ENCODE results near the gene AGAP5.

AGAP5 gene

DNA sequence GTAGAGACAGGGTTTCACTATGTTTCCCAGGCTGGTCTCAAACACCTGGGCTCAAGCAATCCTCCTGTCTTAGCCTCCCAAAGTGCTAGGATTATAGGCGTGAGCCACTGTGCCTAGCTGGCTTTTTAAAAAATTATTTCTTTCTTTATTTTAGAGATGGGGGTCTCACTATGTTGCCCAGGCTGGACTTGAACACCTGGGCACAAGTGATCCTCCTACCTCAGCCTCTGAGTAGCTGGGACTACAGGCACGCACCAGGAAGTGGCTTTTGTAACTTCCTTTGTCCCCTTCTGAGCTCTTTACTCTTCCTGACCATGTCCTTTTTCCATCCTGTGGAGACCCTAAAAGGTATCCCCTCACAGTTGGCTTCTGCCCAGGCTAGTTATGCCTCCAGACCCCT, 54.5 kb downstream of the AGAP5 start:
- Histone ChIP-seq H3K27me3 (peaks cover 33% of the 10 kb centered on the region), H3K36me3 (no peaks in the 10 kb centered on the region), H3K4me1 (ENCODE audit: control insufficient read depth in 1 of 2, insufficient read depth in 1 of 2, low read depth in 1 of 2, low read length in 1 of 2) (peaks cover 9 to 11% of the 10 kb centered on the region in 2 experiments), H3K27ac (no peak overlapping the region), H3K9me3 (no peaks in the 10 kb centered on the region), H3K4me3 (ENCODE audit: low read depth in 1 of 2, low read length in 1 of 2) (no peak overlapping the region)
- TF ChIP-seq, protein P1, sequence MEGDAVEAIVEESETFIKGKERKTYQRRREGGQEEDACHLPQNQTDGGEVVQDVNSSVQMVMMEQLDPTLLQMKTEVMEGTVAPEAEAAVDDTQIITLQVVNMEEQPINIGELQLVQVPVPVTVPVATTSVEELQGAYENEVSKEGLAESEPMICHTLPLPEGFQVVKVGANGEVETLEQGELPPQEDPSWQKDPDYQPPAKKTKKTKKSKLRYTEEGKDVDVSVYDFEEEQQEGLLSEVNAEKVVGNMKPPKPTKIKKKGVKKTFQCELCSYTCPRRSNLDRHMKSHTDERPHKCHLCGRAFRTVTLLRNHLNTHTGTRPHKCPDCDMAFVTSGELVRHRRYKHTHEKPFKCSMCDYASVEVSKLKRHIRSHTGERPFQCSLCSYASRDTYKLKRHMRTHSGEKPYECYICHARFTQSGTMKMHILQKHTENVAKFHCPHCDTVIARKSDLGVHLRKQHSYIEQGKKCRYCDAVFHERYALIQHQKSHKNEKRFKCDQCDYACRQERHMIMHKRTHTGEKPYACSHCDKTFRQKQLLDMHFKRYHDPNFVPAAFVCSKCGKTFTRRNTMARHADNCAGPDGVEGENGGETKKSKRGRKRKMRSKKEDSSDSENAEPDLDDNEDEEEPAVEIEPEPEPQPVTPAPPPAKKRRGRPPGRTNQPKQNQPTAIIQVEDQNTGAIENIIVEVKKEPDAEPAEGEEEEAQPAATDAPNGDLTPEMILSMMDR (IDR thresholded peaks at IDR 0.05), result no peak

DNA sequence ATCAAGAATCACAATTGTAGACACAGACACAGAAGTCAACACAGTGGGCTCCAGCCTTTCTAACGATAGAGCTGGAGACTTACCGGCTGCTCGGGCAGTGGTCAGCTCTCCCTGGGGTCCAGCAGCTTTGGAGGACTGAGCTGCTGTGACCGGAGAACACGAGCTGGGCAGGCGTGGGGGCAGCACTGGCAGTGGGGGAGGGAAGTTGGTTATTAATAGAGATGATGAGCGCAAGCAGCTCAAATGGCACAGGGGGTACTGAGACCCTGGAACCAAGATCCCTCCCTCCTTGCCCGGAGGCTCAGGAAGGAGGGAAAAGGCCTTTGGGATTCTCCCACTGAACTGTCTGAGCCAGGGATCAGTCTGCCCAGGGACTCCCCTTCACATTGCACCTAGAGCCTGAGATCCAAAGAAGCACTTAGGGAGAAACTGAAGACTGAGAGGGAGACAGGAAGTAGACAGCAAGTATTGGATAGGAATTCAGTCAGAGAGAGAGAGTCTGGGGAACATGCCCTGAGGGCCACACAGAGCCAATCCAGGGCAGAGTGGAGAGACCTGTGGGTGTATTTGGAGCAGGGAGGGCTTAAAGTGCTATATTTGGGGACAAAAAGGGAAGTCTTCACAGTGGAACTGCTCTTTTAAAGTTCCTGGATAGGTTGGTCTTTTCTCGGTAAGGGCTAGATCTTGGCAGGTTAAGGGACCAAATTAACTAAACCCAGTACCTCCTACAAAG, 56.4 kb downstream of the AGAP5 start, which contains the start of gene MYOZ1:
Gene MYOZ1 (minus strand): TSS at position 147 of the 733 bp plus-strand sequence. CDS start 1,457 bp downstream, outside the sequence.
- peaks cover 0 to 4% of the 10 kb centered on the region in 2 experiments for H3K4me1 ChIP-seq (ENCODE audit: control insufficient read depth in 1 of 2, insufficient read depth in 1 of 2, low read depth in 1 of 2, low read length in 1 of 2)
- H3K9me3 ChIP-seq, result no peaks in the 10 kb centered on the region
- TF ChIP-seq, protein P1 (IDR thresholded peaks at IDR 0.05), result no peak
- no peak within 1 kb of the TSS for H3K27ac ChIP-seq
- no peak within 1 kb of the TSS for H3K4me3 ChIP-seq (ENCODE audit: low read depth in 1 of 2, low read length in 1 of 2)
- H3K27me3 ChIP-seq, result peaks cover 15% of the 10 kb centered on the region
- no peaks in the 10 kb centered on the region for H3K36me3 ChIP-seq

DNA sequence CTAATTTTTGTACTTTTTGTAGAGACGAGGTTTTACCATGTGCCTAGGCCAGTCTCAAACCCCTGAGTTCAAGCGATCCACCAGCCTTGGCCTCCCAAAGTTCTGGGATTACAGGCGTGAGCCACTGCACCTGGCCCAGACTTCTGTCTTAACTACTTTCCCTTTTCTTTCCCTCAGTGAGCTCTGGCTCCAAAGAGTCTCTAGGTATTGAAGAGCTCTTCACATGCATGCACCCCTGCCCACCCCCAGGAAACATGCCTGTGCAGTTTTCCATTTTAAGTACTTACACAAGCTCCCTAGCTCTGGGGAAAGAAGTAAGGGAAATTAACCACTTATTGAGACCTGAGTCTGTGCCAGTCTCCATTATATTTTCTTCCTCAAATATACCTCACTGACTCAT, 58.6 kb downstream of the AGAP5 start:
- Histone ChIP-seq H3K4me3 (ENCODE audit: low read depth in 1 of 2, low read length in 1 of 2) (no peak overlapping the region), H3K27me3 (no peaks in the 10 kb centered on the region), H3K36me3 (no peaks in the 10 kb centered on the region), H3K27ac (no peak overlapping the region), H3K9me3 (no peaks in the 10 kb centered on the region), H3K4me1 (ENCODE audit: control insufficient read depth in 1 of 2, insufficient read depth in 1 of 2, low read depth in 1 of 2, low read length in 1 of 2) (peaks cover 0 to 4% of the 10 kb centered on the region in 2 experiments)
- TF ChIP-seq, protein P1 (IDR thresholded peaks at IDR 0.05), result no peak

DNA sequence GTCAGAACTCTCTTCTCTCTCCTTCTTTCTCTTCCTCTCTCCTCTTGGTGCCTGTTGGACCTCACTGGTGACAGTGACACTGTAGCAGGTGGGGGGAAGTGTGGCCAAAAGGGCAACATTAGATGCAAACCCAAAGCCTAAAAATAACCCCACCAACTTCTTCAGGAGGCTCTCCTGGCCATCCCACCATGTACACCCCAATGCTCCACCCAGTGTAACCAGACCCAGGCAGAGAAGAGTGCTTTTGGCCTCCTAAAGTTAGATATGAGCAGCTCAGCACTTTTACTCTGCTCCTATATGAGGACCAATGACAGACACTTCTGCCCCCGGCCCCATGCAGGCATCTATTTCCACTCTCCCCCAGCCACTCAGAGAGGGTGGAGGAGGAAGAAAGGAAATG, 62.1 kb downstream of the AGAP5 start:
- H3K4me1 ChIP-seq (ENCODE audit: control insufficient read depth in 1 of 2, insufficient read depth in 1 of 2, low read depth in 1 of 2, low read length in 1 of 2), result no peaks in the 10 kb centered on the region
- no peak overlapping the region for H3K4me3 ChIP-seq (ENCODE audit: low read depth in 1 of 2, low read length in 1 of 2)
- no peaks in the 10 kb centered on the region for H3K27me3 ChIP-seq
- no peaks in the 10 kb centered on the region for H3K9me3 ChIP-seq
- H3K36me3 ChIP-seq, result no peaks in the 10 kb centered on the region
- H3K27ac ChIP-seq, result no peak overlapping the region
- TF ChIP-seq, protein P1 (IDR thresholded peaks at IDR 0.05), result no peak

DNA sequence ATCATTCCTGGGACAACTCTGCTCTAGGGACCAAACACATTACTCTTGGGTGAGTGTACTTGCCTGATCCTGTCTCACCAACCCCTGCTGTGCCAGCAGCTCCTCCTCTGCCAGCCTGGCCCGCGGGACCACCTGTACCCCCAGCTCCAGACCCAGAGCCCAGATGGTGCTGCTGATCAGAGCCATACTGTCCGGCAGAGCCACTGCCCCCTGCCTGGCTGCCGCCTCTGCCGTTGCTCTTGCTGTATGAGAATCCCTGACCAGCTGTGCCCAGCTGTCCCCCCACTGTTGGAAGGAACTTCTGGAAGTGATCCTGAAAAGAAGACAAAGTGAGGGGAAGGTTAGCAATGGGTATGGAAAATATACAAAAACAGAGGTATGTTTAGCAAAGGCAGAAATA, 63.5 kb downstream of the AGAP5 start:
- Histone ChIP-seq H3K4me3 (ENCODE audit: low read depth in 1 of 2, low read length in 1 of 2) (no peak overlapping the region), H3K36me3 (no peaks in the 10 kb centered on the region), H3K27ac (no peak overlapping the region), H3K27me3 (no peaks in the 10 kb centered on the region), H3K4me1 (ENCODE audit: control insufficient read depth in 1 of 2, insufficient read depth in 1 of 2, low read depth in 1 of 2, low read length in 1 of 2) (no peaks in the 10 kb centered on the region), H3K9me3 (no peaks in the 10 kb centered on the region)
- TF ChIP-seq, protein P1 (IDR thresholded peaks at IDR 0.05), result no peak
